GM19099 (cell line): Measurements from ENCODE around the gene SLCO2A1.

Experiments used
- POLR2A ChIP-seq: IDR thresholded peaks from 3 replicates; pipeline ENCODE4 v1.6.1; 2011; ENCODE audit warnings: low read depth; ENCODE audit not compliant: insufficient read length; ENCODE audit errors: extremely low read depth

SLCO2A1 gene

GRCh38 chr3:133884054-133884886 lies 145.5 kb downstream of the SLCO2A1 start:
- no peak for TF ChIP-seq POLR2A

- no peak for TF ChIP-seq POLR2A
These were observed 146.1 kb downstream of the SLCO2A1 start for GRCh38 chr3:133883641-133884040.

DNA sequence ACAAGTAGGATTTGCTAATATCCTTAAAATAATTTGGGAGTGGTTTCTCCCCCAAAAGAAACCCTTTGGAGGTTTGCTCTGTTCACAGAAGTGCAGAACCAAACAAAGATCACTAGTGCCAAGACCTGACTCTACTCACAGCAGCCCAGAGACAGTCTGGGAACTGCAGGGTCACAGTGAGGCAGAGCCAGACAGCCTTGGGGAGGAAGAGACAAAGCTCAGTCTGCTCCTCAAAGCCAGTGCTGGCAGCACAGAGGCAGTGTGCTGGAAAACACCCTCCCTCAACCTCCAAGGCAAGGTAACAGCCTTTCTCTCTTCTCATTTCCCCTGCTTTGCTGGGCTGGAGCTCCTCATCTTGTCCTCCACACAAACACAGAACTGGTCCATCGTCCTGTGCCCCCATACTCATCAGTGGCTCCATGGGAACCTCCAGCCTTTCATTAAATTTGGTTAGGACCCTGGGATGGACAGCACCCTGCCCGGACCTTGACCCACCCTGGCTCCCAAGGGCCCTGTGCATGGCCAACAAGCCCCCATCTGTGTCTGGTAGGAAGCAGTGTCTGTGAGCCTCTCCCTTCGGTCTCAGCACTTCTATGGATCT lies 146.6 kb downstream of the SLCO2A1 start:
- TF ChIP-seq POLR2A, result no peak

DNA sequence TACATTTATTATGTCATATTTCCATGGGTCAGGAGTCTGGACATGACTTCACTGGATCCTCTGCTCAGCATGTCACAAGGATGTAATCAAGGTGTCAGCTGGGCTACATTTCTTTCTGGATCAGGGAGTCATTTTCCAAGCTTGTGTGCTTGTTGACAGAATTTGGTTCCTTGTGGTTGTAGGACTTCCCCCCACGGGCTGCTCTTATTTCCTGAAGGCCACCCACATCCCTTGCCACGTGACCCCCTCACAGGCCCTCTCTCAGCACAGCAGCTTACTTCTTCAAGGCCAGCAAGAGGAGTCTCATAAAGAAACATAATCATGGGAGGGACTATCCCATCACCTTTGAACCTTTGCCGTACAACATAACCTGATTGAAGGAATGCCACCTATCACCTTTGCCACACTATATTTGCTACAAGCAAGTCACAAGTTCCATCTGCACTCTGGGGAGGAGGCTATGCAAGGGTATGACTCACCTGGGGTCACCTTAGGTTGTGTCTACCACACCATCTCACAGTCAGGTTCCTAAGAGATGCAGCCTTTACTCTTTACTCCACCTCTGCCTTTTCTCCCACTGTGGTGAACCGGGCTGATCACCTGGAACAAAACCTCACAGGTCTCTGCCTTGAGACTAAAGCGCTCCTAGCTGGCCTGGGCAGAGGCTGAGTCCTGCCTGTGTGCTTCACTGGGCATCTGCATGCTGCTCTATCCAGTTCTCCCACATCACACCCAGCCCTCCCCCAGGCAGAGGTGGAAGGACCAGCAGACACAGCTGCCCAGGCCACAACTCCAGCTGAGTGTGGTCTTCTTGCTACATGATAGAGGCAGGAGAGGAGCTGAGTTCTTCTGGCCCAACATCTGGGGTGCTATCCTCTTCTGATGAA lies 147.5 kb downstream of the SLCO2A1 start:
- TF ChIP-seq POLR2A, result no peak

DNA sequence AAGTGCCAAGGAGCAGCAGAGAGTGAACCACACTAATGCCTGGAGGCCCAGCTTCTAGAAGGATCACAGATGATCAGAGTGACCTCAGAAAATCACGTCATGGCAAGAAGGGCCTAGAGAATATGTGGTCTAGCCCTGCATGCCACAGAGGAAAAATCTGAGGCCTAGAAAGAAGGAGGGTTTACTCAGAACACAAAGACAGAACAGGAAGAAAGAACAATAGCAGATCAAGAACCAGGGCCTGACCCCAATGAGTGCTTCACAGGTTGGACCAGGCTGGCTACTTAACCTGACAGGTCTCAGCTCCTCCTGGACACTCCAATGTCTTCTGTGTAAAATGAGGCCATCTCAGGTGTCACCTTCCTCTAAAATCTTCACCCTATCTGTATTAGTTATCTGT lies 148.2 kb downstream of the SLCO2A1 start:
- no peak for TF ChIP-seq POLR2A

GRCh38 chr3:133880886-133881455 lies 148.8 kb downstream of the SLCO2A1 start:
- TF ChIP-seq POLR2A, result no peak

- TF ChIP-seq POLR2A, result no peak
These were observed 149.4 kb downstream of the SLCO2A1 start for GRCh38 chr3:133880287-133880686.

DNA sequence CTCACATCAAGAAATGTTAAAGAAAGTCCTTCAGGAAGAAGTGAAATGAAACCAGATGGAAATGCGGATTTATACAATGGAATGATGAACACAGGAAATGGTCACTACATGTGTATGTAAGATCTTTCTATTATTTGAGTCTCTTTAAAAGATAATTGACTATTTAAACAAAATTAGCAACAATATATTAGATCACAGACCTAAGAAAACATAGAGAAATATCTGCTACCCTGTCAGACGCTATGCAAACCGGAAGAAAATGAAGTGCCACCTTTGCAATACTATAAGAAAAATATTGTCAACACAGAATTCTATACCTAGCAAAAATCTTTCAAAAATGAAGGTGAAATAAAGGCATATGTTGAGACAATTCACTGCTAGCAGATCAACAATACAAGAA lies 151.2 kb downstream of the SLCO2A1 start:
- TF ChIP-seq POLR2A, result no peak
